Cerebellar nuclear complex (tissue), 1 donor: ENCODE measurements around the gene SLC35G4.
"Not testable (repeated sequence)": the region's sequence is repeated elsewhere in the genome, so short reads cannot be mapped to it uniquely, and the experiment has no call there.

Experiments used
- DNase-seq, 2 experiments: peaks; one replicate each; lab custom pipeline; 2025; lab: John Stamatoyannopoulos, UW

The SLC35G4 gene

DNA sequence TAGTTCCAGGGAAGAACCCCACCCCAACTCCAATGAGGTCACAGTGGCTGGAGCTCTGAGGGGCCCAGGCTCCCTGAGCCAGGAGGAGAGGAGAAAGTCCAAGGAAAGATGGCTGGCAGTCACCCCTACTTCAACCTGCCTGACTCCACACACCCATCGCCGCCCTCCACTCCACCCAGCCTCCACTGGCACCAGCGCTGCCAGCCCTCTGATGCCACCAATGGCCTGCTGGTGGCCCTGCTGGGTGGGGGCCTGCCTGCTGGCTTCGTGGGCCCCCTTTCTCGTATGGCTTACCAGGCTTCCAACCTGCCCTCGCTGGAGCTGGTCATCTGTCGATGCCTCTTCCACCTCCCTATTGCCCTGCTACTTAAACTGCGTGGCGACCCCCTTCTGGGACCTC is at the start of gene SLC35G4:
TSS of gene SLC35G4 (plus strand) at position 109 of the 400 bp plus-strand sequence. CDS start at position 109, 0 bp downstream.
- DNase-seq = not testable (repeated sequence)

DNA sequence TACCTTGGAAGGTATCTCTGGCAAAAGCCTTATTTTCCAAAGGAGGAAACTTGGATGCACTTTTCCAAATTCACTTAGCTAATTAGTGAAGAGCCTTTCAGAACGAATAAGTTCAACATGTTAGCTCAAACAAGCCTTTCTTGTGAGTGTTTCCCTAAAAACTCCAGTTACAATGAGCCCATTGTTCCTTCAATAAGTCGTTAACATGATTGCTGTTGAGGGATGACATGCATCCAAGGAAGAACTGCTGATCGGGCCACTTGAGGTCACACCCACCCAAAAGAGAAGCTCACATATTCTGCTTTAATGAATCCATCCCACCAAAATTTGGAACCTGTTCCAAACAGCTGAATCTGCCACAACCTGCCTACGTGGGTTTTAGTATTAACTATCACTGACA is 48.1 kb upstream of the SLC35G4 start:
- DNase-seq = no peak

DNA sequence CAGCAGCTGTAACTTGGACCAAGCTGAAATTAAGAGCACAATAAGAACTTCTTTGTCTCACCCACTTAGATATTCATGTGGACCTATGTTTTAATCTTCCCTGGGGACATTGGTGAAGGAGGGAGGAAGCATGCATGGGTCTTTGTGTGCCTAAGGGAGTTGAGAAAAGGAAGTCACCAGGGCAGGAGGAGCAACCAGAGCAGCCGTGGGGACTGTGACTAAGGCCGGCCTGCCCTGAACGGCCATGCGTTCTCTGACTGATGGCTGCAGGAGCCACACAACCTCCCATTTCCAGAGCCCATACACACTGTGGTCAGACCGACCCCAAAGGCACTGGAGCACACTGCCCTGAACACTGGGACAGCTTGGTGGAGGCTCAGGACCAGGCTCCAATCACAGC is 43.7 kb upstream of the SLC35G4 start:
- DNase-seq = no peak

DNA sequence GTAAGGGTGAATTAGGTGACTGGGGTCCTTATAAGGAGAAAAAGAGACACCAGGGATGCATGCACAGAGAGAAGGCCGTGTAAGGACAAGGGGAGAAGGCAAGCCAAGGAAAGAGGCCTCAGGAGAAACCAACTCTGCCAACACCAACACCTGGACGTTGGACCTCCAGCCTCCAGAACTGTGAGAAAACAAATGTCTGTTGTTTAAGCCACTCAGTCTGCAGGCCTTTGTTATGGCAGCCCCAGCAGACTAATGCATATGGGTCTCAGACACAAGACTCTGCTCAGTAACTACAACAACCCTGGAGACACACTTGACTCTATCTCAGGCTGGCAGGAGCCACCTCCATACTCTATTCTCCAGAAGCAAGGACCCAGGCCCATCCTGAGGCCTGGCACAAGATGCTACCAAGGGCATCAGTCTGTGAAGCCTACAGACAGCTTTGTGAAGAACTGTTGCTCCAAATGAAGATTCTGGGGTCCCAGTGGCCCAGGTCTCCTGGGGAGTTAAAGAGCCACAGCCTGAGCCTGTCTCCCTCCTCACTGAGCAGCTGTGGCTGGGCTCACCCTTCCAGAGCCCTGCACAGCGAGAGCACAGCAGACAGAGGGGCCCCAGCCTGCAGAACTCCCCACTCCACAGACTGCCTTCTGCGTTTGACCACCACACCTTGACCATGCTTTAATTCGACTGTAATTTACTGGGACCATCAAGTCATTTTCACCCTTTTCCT is 43.0 kb upstream of the SLC35G4 start:
- DNase-seq = no peak

DNA sequence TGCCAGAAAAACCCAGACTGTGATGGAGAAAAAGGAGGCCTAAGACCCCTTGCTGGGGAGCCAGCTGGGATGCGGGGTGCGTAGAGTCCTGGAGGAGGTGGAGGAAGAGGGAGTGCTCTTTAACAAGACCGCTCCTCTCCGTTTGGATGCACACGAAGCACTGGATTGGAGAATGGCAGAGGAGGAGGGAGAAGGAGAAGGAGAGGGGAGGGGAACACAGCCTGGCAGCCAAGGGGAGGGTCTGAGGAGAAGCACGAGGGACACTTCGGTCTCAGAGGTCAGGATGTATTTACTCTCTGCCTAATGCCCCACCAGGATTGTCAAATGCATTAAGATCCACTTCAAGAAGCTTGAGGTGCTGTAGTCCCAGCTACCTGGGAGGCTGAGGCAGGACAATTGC is 42.0 kb upstream of the SLC35G4 start:
- DNase-seq = no peak

DNA sequence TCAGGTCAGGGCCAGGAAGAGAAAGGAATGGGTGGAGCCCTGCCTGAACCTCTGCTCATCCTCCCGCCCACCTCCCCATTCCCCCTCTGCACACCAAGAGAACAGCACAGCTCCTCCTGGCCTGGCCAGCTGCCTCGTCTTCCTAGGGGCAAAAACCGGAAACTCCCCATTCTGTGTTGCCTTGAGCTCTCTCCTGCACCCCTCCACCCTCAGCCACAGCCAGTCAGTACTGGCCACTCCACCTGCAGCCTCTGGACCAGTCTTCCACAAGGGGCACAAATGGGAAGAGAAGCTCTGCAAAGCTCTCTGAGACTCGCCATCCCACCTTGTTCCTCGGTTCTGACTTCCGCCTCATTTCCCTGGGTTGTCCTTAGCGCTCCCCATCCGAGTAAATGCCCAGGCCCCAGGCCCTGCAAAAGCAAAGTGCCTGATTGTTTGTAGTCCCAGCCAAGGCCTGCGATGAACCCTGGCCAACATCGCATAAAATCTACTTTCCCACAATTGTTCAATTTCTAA is 39.3 kb upstream of the SLC35G4 start:
- no peak for DNase-seq

DNA sequence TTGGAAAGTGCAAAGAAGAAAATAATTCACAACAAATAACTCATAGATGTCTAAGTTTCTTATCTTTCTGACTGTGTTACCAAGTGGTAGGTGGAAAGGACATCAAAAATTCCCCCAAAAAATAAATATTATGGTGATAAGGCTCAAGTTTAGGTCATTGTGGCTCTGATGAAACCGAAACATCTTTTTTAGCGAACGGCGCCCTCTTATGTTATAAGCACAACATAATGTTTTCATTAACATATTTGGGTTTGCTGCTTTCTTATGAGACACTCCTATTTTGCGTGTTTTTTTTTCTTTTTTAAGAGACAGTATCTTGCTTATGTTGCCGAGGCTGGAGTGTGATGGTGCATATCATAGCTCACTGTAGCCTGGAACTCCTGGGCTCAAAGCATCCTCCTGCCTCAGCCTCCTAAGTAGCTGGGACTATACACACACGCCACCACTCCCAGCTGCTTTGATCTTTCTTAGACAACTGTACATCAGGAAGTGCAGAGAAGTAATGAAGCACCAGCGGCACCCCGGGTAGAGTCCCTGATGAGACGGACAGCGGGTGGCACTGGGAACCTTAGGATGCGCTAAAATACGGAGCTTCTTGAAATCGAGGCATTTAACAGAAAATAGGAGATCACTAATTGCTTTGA is 38.5 kb upstream of the SLC35G4 start:
- no peak for DNase-seq

DNA sequence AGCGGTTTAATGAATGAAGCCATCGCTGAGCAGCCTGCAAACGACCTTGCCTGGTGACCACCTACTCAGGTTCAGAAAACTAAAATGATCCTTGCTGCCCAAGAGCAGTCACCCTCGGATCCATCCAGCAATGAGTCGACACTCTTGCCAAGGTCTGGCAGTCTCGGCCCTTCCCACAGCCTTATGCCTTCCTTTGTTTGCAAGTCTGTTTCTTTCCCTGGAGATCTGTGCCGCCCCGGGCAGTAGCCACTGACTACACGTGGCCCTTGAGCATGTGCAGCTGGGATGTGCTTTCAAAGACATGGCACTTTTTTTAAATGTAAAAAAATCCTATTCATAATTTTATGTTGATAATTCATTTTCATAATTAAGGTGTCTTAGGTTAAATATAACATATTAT is 37.2 kb upstream of the SLC35G4 start:
- no peak for DNase-seq

DNA sequence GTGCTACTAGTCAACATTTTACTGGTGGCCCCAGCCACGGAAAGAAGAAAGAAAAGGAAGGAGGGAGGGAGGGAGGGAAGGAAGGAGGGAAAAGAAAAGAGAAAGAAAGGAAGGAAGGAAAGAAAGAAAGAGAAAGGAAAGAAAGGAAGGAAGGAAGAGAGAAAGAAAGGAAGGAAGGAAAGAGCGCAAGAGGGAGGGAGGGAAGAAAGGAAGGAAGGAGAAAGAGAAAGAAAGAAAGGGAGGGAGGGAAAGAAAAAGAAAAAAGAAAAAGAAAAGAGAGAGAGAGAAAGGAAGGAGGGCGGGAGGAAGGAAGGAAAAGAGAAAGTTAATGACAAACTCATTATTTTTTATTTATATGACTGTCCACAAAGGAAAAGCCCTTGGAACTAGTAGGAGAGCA is 34.9 kb upstream of the SLC35G4 start:
- DNase-seq = no peak

DNA sequence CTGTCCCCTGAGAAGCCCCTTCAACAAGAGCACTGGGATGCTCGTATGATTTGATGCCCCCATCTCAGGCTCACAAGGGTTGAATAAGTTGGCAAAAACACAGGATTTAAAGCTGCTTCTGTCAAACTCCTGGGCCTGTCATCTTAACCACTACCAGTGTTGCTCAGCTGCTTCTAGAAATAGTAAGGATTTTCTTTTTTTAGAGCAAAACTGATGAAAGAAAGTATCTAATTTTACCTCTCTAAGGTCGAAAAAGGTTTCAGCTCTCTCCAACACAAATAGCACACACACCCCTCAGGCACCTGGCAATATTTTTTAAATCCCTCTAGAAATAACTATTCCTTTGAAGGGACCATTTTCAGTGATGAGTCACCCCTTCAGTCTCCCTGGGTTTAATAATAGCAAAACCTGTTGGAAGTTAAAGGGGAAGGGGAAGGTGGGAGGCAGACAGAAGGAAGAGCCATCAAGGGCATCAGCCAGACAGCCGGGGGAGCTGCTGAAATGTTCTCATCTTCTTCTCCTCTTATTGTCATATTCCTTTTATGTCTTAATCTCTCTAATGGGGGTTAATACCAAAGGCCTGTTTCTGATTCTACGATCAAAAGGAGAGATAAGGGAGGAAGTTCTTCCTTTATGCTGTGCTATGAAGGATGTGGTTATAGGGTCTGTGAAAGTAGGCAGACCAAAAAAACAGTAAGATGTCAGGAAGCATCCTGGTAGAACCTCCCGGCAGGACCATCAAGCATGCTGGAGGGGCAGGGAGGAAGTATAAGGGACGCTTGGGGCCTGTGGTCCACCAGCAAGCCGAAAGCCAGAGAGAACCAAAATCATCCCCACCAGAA is 31.9 kb upstream of the SLC35G4 start:
- no peak for DNase-seq

DNA sequence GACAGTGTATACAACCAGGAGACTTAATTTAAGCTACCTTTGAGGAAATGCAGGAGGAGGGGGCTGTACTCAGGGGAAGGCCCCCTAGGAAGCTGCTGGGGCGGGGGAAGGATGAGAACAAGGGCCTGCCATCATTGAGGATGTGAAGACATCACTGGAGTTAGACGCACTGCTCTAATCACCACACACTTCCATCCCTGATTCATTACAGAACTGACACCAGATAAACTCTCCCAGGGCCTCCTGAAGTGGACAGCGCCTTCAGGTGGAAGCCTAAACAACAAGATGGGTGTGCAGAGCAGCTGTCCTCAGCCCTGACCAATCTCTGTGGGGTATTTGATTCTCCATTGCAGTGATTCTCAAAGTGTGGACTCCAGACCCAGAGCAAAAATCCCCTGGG is 30.6 kb upstream of the SLC35G4 start:
- no peak for DNase-seq

DNA sequence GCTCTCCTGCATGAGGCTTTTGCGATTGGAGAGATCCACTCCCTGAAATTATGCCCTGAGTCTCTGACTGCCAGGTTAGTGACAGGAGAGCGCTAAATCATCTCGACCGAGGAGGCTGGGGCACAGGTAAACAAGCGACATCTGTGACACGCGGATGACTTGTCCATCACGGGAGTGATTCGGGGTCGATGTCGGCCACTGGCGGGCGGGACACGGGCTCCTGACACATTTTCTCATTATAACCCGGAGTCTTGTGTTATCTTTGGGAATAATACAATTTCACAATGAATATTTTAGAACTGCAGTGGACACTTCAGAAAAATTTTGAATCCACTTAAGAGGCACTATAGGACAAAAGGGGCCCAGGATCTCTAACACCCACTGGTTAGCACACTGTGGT is 29.5 kb upstream of the SLC35G4 start:
- no peak for DNase-seq

DNA sequence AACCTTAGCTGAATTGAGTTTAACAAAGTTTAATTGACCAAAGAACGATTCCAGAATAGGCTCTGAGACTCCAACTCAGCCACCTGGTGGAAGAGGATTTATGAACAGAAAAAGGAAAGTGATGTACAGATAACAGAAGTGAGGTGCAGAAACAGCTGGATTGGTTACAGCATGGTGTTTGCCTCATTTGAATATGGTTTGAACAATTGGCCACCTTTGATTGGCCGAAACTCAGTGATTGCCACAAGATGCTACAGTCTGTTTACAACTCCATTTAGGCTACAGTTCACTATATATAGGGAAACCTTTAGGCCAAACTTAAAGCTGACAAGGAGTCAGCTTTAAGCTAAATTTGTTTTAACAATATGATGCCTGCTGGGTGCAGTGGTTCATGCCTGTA is 28.1 kb upstream of the SLC35G4 start:
- DNase-seq = no peak

DNA sequence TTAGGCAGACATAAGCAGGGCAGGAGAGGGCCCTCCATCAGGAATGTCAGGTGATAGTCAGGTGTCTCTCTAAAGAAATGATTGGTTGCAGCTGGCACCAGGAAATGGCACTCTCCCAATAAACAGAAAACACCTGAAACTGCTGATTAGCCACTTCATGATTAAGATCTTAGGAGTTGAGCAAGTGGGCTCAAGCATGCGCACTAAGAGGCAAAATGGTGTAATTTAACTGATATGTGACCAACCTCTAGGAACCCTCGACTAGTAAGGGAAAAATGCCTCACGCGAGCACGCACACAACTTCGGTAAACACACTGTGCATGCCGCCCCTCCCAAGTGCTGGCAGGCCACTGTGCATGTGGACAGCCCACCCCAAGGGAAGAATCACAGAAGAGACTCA is 23.8 kb upstream of the SLC35G4 start:
- DNase-seq = no peak

DNA sequence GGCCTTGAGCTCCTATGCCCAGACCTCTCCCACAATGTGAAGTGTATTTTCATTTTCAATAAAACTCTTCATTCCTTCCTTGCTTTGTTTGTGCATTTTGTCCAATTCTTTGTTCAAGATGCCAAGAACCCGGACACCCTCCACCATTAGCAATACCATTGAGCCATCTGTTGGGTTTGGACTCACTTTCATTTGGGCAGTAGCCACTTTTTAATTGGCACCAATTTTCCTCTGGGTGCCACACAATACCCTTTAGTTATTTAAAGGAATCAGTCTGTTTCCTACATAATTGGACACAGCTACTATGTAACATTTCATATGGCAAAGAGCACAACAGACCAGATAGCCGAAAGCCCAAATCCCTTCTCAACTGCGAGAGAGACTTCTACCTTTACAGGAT is 22.5 kb upstream of the SLC35G4 start:
- no peak for DNase-seq

DNA sequence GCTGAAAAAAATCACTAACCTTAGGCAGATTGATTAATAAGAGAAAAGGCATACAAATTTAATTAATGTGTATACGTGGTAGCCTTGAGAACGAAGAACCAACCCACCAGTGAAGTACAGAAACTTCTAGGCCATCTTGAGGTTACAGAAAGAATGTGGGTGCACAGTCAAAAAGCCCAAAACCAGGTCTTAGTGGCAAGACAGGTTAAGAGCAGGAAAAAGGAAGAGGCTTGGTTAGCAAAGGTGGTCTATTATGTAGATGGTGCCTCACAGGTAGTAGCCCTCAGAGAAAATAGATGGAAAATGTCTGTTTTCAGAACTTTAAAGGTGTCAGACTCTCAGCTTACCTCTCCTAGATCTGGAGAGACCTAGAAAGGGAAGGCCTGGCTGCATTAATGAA is 22.0 kb upstream of the SLC35G4 start:
- no peak for DNase-seq

DNA sequence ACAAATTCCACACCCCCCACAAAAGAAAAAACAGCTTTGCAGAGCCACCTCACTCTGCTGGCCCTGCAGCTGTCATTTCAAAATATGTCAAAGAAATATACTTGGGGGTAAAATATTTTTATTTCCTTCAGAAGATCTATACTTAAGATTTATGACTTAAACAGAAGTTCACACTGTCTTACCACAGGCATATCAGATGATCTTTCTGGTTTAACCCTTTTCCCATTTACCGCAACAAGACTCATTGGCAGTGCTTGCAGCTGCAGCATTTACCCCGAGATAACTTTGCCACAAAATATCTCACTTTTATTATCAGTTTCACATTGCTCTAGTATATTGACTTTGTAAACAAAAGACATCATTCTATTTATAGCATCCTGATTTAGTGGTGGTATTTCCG is 21.6 kb upstream of the SLC35G4 start:
- no peak for DNase-seq

DNA sequence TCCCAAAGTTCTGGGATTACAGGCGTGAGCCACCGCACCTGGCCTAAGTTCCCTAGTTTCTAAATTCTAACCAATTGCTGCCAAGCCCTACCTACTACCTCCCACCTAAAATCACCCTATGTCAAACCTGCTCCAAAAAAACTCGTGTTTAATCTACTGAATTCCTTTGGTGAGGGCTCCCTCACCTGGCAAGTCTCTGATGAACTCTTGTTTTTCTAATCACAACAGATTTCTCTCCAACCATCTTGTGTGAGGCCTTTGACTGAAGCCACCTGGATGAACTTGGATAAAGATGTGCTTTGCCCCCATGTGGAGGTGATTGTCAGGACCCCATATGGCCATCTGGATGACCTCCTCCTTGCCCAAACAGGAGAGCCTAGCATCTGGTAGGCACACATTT is 17.4 kb upstream of the SLC35G4 start:
- DNase-seq = no peak

DNA sequence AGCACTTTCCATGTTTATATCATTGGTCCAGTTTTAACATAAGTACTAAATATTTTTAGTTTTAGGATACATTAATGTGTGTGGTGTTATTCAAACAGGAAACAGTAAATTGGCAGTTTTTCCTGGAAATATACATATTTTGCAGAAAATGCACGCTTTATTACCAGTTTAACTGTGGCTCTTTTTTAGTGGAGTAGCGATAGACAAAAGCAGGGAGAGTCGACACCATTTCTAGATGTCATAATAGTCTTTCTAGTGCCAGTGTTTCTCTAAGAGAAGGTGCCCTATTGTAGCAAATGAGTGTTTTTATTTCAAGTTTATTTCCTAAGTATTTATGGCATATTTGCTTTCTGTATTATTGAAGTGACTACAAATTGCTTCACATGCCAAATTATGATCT is 9.1 kb upstream of the SLC35G4 start:
- no peak for DNase-seq

DNA sequence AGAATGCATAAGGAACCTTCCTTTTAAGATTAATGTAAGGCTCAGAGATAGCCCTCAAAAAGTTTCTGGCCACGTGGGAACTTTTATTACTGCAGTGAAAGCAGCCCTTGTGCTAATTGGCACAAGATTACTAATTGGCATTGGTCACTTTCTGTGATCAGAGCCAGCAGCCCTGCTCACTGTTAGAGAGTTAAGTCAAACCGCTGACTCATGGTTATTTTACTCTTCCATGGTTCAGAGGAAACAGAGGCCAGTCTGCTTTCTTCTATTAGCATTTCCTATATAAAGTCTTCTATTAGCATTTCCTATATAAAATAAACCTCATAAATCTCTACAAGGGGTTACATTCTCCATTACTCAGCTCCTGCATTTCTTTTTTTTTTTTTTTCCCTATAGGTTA is 1.5 kb upstream of the SLC35G4 start:
- no peak for DNase-seq

DNA sequence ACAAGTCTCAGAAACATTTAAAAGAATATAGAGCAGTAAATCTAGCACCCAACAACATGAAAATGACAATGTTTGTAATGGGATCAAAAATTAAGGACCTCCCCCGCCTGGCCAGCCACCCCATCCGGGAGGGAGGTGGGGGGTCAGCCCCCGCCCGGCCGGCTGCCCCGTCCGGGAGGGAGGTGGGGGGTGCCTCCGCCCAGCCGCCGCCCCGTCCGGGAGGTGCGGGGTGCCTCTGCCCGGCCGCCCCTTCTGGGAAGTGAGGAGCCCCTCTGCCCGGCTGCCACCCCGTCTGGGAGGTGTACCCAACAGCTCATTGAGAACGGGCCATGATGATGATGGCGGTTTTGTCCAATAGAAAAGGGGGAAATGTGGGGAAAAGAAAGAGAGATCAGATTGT is 778 bp upstream of the SLC35G4 start:
- DNase-seq = not testable (repeated sequence)

DNA sequence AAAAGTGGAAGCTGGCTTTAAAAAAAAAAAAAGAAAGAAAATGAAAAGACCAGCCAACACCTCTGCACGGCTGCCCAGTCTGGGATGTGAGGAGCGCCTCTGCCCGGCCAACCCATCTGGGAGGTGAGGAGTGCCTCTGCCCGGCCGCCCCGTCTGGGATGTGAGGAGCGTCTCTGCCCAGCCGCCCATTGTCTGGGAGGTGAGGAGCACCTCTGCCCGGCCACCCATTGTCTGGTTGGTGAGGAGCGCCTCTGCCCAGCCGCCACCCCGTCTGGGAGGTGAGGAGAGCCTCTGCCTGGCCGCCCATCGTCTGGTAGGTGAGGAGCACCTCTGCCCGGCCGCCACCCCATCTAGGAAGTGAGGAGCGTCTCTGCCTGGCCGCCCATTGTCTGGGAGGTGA is 3.7 kb downstream of the SLC35G4 start:
- not testable (repeated sequence) for DNase-seq

DNA sequence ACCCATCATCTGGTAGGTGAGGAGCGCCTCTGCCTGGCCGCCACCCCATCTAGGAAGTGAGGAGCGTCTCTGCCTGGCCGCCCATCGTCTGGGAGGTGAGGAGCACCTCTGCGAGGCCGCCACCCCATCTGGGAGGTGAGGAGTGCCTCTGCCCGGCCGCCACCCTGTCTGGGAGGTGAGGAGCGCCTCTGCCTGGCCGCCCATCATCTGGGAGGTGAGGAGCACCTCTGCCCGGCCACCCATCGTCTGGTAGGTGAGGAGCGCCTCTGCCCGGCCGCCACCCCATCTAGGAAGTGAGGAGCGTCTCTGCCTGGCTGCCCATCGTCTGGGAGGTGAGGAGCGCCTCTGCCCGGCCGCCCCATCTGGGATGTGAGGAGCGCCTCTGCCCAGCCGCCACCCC is 4.2 kb downstream of the SLC35G4 start:
- not testable (repeated sequence) for DNase-seq
